Natural killer cell (primary cell): ENCODE results near the gene STARD3. TPM values are rescaled to one million over a fixed set of nuclear protein-coding genes. Genes with fewer than 3 reads are reported as not detected.

Source experiments
- ATAC-seq, 3 donors: fragments of 150-1000 bp in 2 of 3; fragments of 200-7000 bp in 1 of 3; cut with Tn5 transposase; 1 replicate in 1 of 3; 2 replicates in 2 of 3; pipeline ENCODE4 v1.10.0; 2021; ENCODE audit warnings: mild to moderate bottlenecking in 2 of 3, moderate library complexity in 2 of 3
- DNase-seq, 2 donors: peaks; one replicate each; pipeline versions ENCODE4 v3.0.0 to v3.0.0-alpha.2; 2013 to 2021; ENCODE audit warnings: mixed read lengths in 1 of 2
- H3K27ac ChIP-seq: one replicate; pipeline ENCODE4 v1.5.1; 2013; ENCODE audit warnings: mild to moderate bottlenecking, low read length
- H3K27me3 ChIP-seq: one replicate; pipeline ENCODE4 v1.6.1; 2013; ENCODE audit warnings: low read length; ENCODE audit not compliant: control insufficient read depth, insufficient read depth
- H3K36me3 ChIP-seq: one replicate; pipeline ENCODE4 v1.6.1; 2013; ENCODE audit warnings: low read length; ENCODE audit not compliant: control insufficient read depth, insufficient read depth
- H3K4me1 ChIP-seq: one replicate; pipeline ENCODE4 v1.6.1; 2013; ENCODE audit warnings: low read length; ENCODE audit not compliant: control insufficient read depth, insufficient read depth
- H3K4me3 ChIP-seq: one replicate; pipeline ENCODE4 v1.5.1; 2013; ENCODE audit warnings: low read length
- H3K9me3 ChIP-seq: one replicate; pipeline ENCODE4 v1.6.1; 2013; ENCODE audit warnings: low read length; ENCODE audit not compliant: control insufficient read depth, insufficient read depth
- H3K27ac Mint-ChIP-seq, 2 donors: one replicate each; pipeline ENCODE4 v1.8.0; 2022; ENCODE audit warnings: mild to moderate bottlenecking in 2 of 2, mixed read lengths in 2 of 2, moderate library complexity in 1 of 2
- H3K27me3 Mint-ChIP-seq, 2 donors: one replicate each; pipeline ENCODE4 v1.8.0; 2022; ENCODE audit warnings: low read depth in 2 of 2, mixed read lengths in 2 of 2
- H3K36me3 Mint-ChIP-seq: one replicate; pipeline ENCODE4 v1.8.0; 2022; ENCODE audit warnings: mixed read lengths
- H3K4me1 Mint-ChIP-seq, 2 donors: one replicate each; pipeline ENCODE4 v1.8.0; 2022; ENCODE audit warnings: mixed read lengths in 2 of 2
- H3K4me3 Mint-ChIP-seq: one replicate; pipeline ENCODE4 v1.8.0; 2022; ENCODE audit warnings: mild to moderate bottlenecking, moderate library complexity, mixed read lengths
- H3K9me3 Mint-ChIP-seq, 2 donors: one replicate each; pipeline ENCODE4 v1.8.0; 2022; ENCODE audit warnings: mixed read lengths in 2 of 2
- CTCF ChIP-seq: fragments of 200-600 bp; IDR thresholded peaks from one replicate; pipeline ENCODE4 v1.8.0; 2022; ENCODE audit warnings: antibody characterized with exemption
- WGBS: methylation state at CpG from one replicate; pipeline ENCODE4 v1.1.7; 2013; ENCODE audit warnings: missing lambda C conversion rate; ENCODE audit not compliant: insufficient coverage; 5-methylcytosine and 5-hydroxymethylcytosine counted together
- intact Hi-C: fragments of 100-400 bp; cut with micrococcal nuclease; formaldehyde crosslinking; loops from one replicate; pipeline ENCODE4 v1.14.2; 2022
- total RNA-seq, 4 donors: library from RNA; stranded (reverse); fragments of 120-200 nt in 1 of 4; gene quantifications; one replicate each; pipeline versions ENCODE4 v1.2.3 to v1.2.4, GENCODE V29; 2013 to 2022

The STARD3 gene
- total RNA-seq, 3 donors from 2014 or later (not counting 1 experiment from before 2014, with no cell fraction given), result 97.1 to 115 (median 105) TPM

- ATAC-seq, result no peak
- no peaks in the 10 kb centered on the region for H3K36me3 Mint-ChIP-seq
- H3K4me3 ChIP-seq, result no peak overlapping the region
- no peaks in the 10 kb centered on the region for H3K9me3 Mint-ChIP-seq
- H3K27ac Mint-ChIP-seq, result no peak overlapping the region
- no peaks in the 10 kb centered on the region for H3K27me3 ChIP-seq
- peak overlapping the region; percentile 3 for H3K27ac ChIP-seq
- H3K27me3 Mint-ChIP-seq, result no peaks in the 10 kb centered on the region
- 64% methylated on average over 5 of the region's 5 CpGs for WGBS
- no peak overlapping the region for H3K4me3 Mint-ChIP-seq
- peaks cover 0 to 15% of the 10 kb centered on the region in 2 donors for H3K4me1 Mint-ChIP-seq
- H3K9me3 ChIP-seq, result no peaks in the 10 kb centered on the region
- H3K36me3 ChIP-seq, result peaks cover 62% of the 10 kb centered on the region
- TF ChIP-seq CTCF, result no peak
- DNase-seq, result no peak
- peaks cover 17% of the 10 kb centered on the region for H3K4me1 ChIP-seq
- intact Hi-C loops, result no loop called here
Observed at GRCh38 chr17:39660011-39660360, 23.0 kb downstream of the STARD3 start.

GRCh38 chr17:39660397-39661385 lies 23.7 kb downstream of the STARD3 start:
- intact Hi-C loops, result no loop called here
- no peak overlapping the region for H3K4me3 ChIP-seq
- H3K36me3 Mint-ChIP-seq, result no peaks in the 10 kb centered on the region
- DNase-seq, result no peak
- H3K27me3 ChIP-seq, result no peaks in the 10 kb centered on the region
- no peaks in the 10 kb centered on the region for H3K9me3 ChIP-seq
- H3K27ac ChIP-seq, result no peak overlapping the region
- no peaks in the 10 kb centered on the region for H3K27me3 Mint-ChIP-seq
- WGBS, result 94% methylated on average over 35 of the region's 35 CpGs
- peaks cover 17% of the 10 kb centered on the region for H3K4me1 ChIP-seq
- H3K27ac Mint-ChIP-seq, result no peak overlapping the region
- no peak for ATAC-seq
- no peak overlapping the region for H3K4me3 Mint-ChIP-seq
- no peaks in the 10 kb centered on the region for H3K9me3 Mint-ChIP-seq
- no peak for TF ChIP-seq CTCF
- H3K36me3 ChIP-seq, result peaks cover 62% of the 10 kb centered on the region
- H3K4me1 Mint-ChIP-seq, result peaks cover 0 to 12% of the 10 kb centered on the region in 2 donors

- no peak overlapping the region for H3K4me3 Mint-ChIP-seq
- H3K9me3 Mint-ChIP-seq, result no peaks in the 10 kb centered on the region
- H3K27me3 ChIP-seq, result peaks cover 2% of the 10 kb centered on the region
- H3K36me3 ChIP-seq, result peaks cover 52% of the 10 kb centered on the region
- ATAC-seq, result no peak
- H3K27ac Mint-ChIP-seq, result no peak overlapping the region
- WGBS, result 92% methylated on average over 8 of the region's 8 CpGs
- H3K4me3 ChIP-seq, result no peak overlapping the region
- no peaks in the 10 kb centered on the region for H3K36me3 Mint-ChIP-seq
- no peaks in the 10 kb centered on the region for H3K9me3 ChIP-seq
- DNase-seq, result no peak
- no peak overlapping the region for H3K27ac ChIP-seq
- no peak for TF ChIP-seq CTCF
- H3K4me1 Mint-ChIP-seq, result peaks cover 0 to 10% of the 10 kb centered on the region in 2 donors
- H3K4me1 ChIP-seq, result peaks cover 20% of the 10 kb centered on the region
- no peaks in the 10 kb centered on the region for H3K27me3 Mint-ChIP-seq
- intact Hi-C loops, result no loop called here
Observed at GRCh38 chr17:39661744-39662541, 25.0 kb downstream of the STARD3 start.
